ENCODE measurements around the gene DCLK1. TPM values are rescaled to one million over a fixed set of nuclear protein-coding genes. Genes with fewer than 3 reads are reported as not detected.
"Not testable (repeated sequence)": the region's sequence is repeated elsewhere in the genome, so short reads cannot be mapped to it uniquely, and the experiment has no call there.

Gene DCLK1
- total RNA-seq, 1 donor from 2014 or later = 9.9 TPM

GRCh38 chr13:35966951-35967350 is 164.2 kb downstream of the DCLK1 start:
- intact Hi-C loops (cut with micrococcal nuclease); ATAC-seq; DNase-seq: not testable (repeated sequence)

- DNase-seq = no peak
- intact Hi-C loops (cut with micrococcal nuclease) = no loop called here
- ATAC-seq = peak; percentile 31
Measured at GRCh38 chr13:35966024-35966423, 165.2 kb downstream of the DCLK1 start.

GRCh38 chr13:35965226-35965927 is 165.8 kb downstream of the DCLK1 start:
- intact Hi-C loops (cut with micrococcal nuclease) = no loop called here
- DNase-seq (no peak), ATAC-seq (peak; percentile 29)

DNA sequence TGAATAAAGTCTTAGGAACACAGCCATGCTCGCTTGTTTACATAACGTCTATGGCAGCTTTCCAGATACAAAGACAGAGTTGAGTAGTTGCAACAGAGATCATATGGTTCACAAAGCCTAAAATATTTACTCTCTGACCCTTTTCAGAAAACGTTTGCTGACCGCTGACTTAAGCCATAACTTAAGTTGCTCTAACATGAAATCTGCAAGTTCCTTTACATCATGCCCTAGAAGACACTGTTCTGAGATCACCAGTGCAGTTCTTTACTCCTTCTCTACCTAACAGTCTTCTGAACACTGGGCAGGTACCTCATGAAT is 166.4 kb downstream of the DCLK1 start:
- intact Hi-C loops (cut with micrococcal nuclease) = no loop called here
- no peak for DNase-seq
- ATAC-seq = no peak

- no peak for ATAC-seq
- intact Hi-C loops (cut with micrococcal nuclease) = no loop called here
- no peak for DNase-seq
Measured at GRCh38 chr13:35964011-35964862, 166.9 kb downstream of the DCLK1 start.

GRCh38 chr13:35961461-35962220 is 169.5 kb downstream of the DCLK1 start:
- ATAC-seq (no peak), DNase-seq (no peak)
- intact Hi-C loops (cut with micrococcal nuclease) = no loop called here

DNA sequence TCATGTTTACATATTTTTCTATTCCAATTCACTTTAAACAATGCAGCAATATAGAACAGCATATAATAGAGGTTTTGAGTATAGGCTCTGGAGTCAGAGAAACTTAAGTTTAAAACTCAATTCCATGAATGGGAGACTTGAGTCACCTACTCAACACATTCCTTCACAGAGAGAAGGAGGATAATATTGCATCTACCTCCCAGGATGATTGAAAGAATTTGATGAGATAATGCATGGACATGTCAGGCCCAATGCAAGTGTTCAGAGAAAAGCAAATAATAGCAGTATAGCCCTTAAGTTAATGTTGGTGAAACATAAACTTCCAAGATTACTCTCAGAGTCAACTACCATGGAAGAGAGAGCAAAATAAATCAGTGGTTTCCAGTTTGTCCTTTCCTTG is 170.2 kb downstream of the DCLK1 start:
- DNase-seq (no peak), ATAC-seq (no peak)
- intact Hi-C loops (cut with micrococcal nuclease) = no loop called here

DNA sequence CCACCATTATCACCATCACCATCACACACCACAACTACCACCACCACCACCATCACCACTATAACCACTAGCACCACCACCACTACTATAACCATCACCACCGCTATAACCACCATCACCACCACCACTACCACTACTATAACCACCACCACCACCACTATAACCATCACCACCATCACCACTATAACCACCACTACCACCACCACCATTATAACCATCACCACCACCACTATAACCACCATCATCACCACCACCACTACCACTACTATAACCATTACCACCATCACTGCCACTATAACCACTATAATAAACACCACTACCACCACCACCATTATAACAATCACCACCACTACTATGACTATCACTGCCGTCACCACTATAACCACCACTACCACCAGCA is 173.2 kb downstream of the DCLK1 start:
- DNase-seq = no peak
- intact Hi-C loops (cut with micrococcal nuclease) = loop anchor here (10.0 kb wide), 1 partner anchor 313 kb away; no protein-coding TSS in a partner anchor
- ATAC-seq = no peak

GRCh38 chr13:35957241-35957731 is 173.9 kb downstream of the DCLK1 start:
- ATAC-seq (peak; percentile 25), DNase-seq (no peak)
- intact Hi-C loops (cut with micrococcal nuclease) = loop anchor here (10.0 kb wide), 1 partner anchor 312 kb away; no protein-coding TSS in a partner anchor

DNA sequence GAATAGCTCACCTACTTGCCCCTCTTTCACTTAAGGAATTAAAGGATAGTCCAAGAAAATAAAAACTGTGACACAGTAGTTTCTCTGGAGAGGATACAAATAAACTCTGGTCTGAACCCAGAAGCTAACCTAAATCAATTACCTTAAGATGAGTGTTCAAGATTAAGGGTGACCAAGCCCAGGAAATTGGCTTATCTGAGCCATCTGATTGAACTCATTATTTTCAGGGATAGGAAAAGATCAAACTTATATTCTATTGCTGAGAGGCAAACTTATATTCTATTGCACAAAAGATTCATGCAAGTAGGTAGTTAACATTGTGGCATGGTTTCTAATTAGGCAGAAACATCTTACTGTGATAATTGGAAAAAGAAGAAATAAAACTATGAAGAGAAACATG is 175.1 kb downstream of the DCLK1 start:
- intact Hi-C loops (cut with micrococcal nuclease) = loop anchor here (10.0 kb wide), 1 partner anchor 311 kb away; no protein-coding TSS in a partner anchor
- DNase-seq (no peak), ATAC-seq (no peak)

DNA sequence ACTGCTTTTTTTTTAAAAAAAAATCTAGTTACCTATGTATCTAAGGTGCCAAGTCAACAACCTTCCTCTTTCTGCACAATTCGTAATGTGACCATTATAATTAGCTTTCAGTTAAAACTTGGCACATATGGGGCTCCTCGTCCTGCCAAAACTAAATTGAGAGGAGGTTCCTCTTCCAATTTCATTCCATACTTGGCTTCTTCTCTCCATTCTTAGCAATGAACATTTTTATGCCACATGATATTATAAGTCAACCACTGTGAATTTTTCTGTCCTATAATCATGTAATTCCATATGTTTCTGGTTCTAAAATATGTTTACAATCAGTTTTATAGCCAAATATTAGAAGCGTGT is 177.0 kb downstream of the DCLK1 start:
- ATAC-seq = peak; percentile 32

GRCh38 chr13:35953537-35954206 is 177.5 kb downstream of the DCLK1 start:
- DNase-seq (peak; percentile 79), ATAC-seq (peak; percentile 89)
- intact Hi-C loops (cut with micrococcal nuclease) = loop anchor here (5.0 to 10.0 kb wide), 2 partner anchors 136 to 309 kb away; no protein-coding TSS in a partner anchor

More for the DNA sequence above, 177.0 kb downstream of the DCLK1 start:
- no peak for DNase-seq
- intact Hi-C loops (cut with micrococcal nuclease) = loop anchor here (5.0 to 10.0 kb wide), 2 partner anchors 137 to 309 kb away; no protein-coding TSS in a partner anchor

- DNase-seq (no peak), ATAC-seq (no peak)
- intact Hi-C loops (cut with micrococcal nuclease) = no loop called here
Measured at GRCh38 chr13:35947315-35947714, 183.9 kb downstream of the DCLK1 start.

- ATAC-seq = no peak
- intact Hi-C loops (cut with micrococcal nuclease) = no loop called here
- DNase-seq = no peak
Measured at GRCh38 chr13:35945368-35945767, 185.8 kb downstream of the DCLK1 start.

- no peak for DNase-seq
- intact Hi-C loops (cut with micrococcal nuclease) = no loop called here
- ATAC-seq = no peak
Measured at GRCh38 chr13:35941374-35941773, 189.8 kb downstream of the DCLK1 start.

GRCh38 chr13:35940734-35941133 is 190.4 kb downstream of the DCLK1 start:
- intact Hi-C loops (cut with micrococcal nuclease) = no loop called here
- DNase-seq = no peak
- no peak for ATAC-seq

DNA sequence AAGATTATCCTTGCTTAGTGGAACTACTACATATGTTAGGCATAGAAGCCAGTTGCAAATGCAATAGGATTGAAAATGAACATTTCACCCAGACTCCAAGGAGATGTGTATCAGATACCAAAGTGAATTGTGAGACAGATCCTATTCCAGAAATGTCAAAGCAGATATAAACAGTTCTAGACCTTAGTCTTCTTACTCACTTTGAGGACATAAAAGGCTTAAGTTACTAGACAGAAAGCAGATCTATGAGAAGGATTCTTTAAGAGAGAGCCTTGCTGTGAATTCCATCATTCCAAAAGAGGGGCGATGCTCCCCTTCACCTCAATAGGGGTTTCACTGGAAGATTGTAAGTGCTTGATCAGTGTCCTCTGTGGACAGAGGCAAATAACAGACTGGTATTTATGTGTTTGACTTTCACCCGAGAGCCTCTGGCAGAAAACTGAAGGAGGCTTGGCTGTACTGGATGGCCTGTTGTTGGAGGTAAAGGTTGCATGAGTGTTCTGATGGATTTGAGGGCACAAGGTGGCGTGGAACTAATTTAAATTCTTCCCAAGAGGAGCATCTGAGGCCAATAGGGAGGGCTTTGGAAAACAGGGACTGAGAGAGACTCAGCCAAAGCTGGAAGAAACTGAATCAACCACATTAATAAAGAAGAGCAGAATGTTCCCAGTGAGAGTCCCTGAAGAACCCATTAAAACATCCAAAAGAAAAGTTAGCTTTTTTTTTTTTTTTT is 194.8 kb downstream of the DCLK1 start:
- intact Hi-C loops (cut with micrococcal nuclease) = no loop called here
- no peak for ATAC-seq

More for the DNA sequence above, 194.8 kb downstream of the DCLK1 start:
- no peak for DNase-seq

All from left ventricle myocardium superior (tissue), 1 donor.